A673 (cell line): ENCODE measurements around the gene DSCAML1.

Experiments used
- EZH2 ChIP-seq: fragments of 200-600 bp; sonication (generic); IDR thresholded peaks from 2 replicates; pipeline ENCODE4 v1.6.1; 2017; ENCODE audit warnings: borderline replicate concordance, low read depth, mild to moderate bottlenecking, mixed read lengths, antibody characterized with exemption, low read length; ENCODE audit not compliant: poor library complexity, severe bottlenecking
- TF ChIP-seq, protein P1 (sequence below): fragments of 300-800, 200-600 bp; sonication (generic); conservative IDR thresholded peaks from 2 replicates; pipeline ENCODE4 v1.5.1; 2017; ENCODE audit warnings: low read depth, mild to moderate bottlenecking, antibody characterized with exemption, low read length, moderate library complexity, mixed read lengths

DNA sequence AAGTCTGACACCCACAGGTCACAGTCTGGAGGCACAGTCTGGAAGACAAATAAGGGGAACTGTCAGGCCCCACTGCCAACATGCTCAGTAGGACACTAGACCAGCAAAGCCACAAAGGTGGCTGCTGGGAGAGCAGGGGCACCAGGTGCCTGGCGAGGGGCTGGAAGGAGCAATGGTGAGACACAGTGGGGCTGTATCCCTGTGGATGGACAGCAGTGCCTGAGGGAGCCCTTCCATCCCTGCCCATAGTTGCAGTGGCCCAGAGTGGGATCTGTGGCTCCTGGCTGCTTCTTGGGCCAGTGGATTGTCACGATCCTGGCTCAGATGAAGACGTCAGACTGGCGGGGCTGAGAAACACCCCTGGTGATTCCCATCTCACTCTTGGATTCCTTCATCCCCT, 154.6 kb downstream of the DSCAML1 start:
- TF ChIP-seq, protein P1, sequence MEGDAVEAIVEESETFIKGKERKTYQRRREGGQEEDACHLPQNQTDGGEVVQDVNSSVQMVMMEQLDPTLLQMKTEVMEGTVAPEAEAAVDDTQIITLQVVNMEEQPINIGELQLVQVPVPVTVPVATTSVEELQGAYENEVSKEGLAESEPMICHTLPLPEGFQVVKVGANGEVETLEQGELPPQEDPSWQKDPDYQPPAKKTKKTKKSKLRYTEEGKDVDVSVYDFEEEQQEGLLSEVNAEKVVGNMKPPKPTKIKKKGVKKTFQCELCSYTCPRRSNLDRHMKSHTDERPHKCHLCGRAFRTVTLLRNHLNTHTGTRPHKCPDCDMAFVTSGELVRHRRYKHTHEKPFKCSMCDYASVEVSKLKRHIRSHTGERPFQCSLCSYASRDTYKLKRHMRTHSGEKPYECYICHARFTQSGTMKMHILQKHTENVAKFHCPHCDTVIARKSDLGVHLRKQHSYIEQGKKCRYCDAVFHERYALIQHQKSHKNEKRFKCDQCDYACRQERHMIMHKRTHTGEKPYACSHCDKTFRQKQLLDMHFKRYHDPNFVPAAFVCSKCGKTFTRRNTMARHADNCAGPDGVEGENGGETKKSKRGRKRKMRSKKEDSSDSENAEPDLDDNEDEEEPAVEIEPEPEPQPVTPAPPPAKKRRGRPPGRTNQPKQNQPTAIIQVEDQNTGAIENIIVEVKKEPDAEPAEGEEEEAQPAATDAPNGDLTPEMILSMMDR = no peak
- TF ChIP-seq EZH2 = no peak
